Natural killer cell (primary cell): ENCODE results near the gene GALNTL6. TPM values are rescaled to one million over a fixed set of nuclear protein-coding genes. Genes with fewer than 3 reads are reported as not detected.

ENCODE experiments used
- ATAC-seq, 3 donors: fragments of 150-1000 bp in 2 of 3; fragments of 200-7000 bp in 1 of 3; cut with Tn5 transposase; 1 replicate in 1 of 3; 2 replicates in 2 of 3; pipeline ENCODE4 v1.10.0; 2021; ENCODE audit warnings: mild to moderate bottlenecking in 2 of 3, moderate library complexity in 2 of 3
- DNase-seq, 2 donors: peaks; one replicate each; pipeline versions ENCODE4 v3.0.0 to v3.0.0-alpha.2; 2013 to 2021; ENCODE audit warnings: mixed read lengths in 1 of 2
- H3K27ac ChIP-seq: one replicate; pipeline ENCODE4 v1.5.1; 2013; ENCODE audit warnings: mild to moderate bottlenecking, low read length
- H3K27me3 ChIP-seq: one replicate; pipeline ENCODE4 v1.6.1; 2013; ENCODE audit warnings: low read length; ENCODE audit not compliant: control insufficient read depth, insufficient read depth
- H3K36me3 ChIP-seq: one replicate; pipeline ENCODE4 v1.6.1; 2013; ENCODE audit warnings: low read length; ENCODE audit not compliant: control insufficient read depth, insufficient read depth
- H3K4me1 ChIP-seq: one replicate; pipeline ENCODE4 v1.6.1; 2013; ENCODE audit warnings: low read length; ENCODE audit not compliant: control insufficient read depth, insufficient read depth
- H3K4me3 ChIP-seq: one replicate; pipeline ENCODE4 v1.5.1; 2013; ENCODE audit warnings: low read length
- H3K9me3 ChIP-seq: one replicate; pipeline ENCODE4 v1.6.1; 2013; ENCODE audit warnings: low read length; ENCODE audit not compliant: control insufficient read depth, insufficient read depth
- H3K27ac Mint-ChIP-seq, 2 donors: one replicate each; pipeline ENCODE4 v1.8.0; 2022; ENCODE audit warnings: mild to moderate bottlenecking in 2 of 2, mixed read lengths in 2 of 2, moderate library complexity in 1 of 2
- H3K27me3 Mint-ChIP-seq, 2 donors: one replicate each; pipeline ENCODE4 v1.8.0; 2022; ENCODE audit warnings: low read depth in 2 of 2, mixed read lengths in 2 of 2
- H3K36me3 Mint-ChIP-seq: one replicate; pipeline ENCODE4 v1.8.0; 2022; ENCODE audit warnings: mixed read lengths
- H3K4me1 Mint-ChIP-seq, 2 donors: one replicate each; pipeline ENCODE4 v1.8.0; 2022; ENCODE audit warnings: mixed read lengths in 2 of 2
- H3K4me3 Mint-ChIP-seq: one replicate; pipeline ENCODE4 v1.8.0; 2022; ENCODE audit warnings: mild to moderate bottlenecking, moderate library complexity, mixed read lengths
- H3K9me3 Mint-ChIP-seq, 2 donors: one replicate each; pipeline ENCODE4 v1.8.0; 2022; ENCODE audit warnings: mixed read lengths in 2 of 2
- CTCF ChIP-seq: fragments of 200-600 bp; IDR thresholded peaks from one replicate; pipeline ENCODE4 v1.8.0; 2022; ENCODE audit warnings: antibody characterized with exemption
- WGBS: methylation state at CpG from one replicate; pipeline ENCODE4 v1.1.7; 2013; ENCODE audit warnings: missing lambda C conversion rate; ENCODE audit not compliant: insufficient coverage; 5-methylcytosine and 5-hydroxymethylcytosine counted together
- intact Hi-C: fragments of 100-400 bp; cut with micrococcal nuclease; formaldehyde crosslinking; loops from one replicate; pipeline ENCODE4 v1.14.2; 2022
- total RNA-seq, 4 donors: library from RNA; stranded (reverse); fragments of 120-200 nt in 1 of 4; gene quantifications; one replicate each; pipeline versions ENCODE4 v1.2.3 to v1.2.4, GENCODE V29; 2013 to 2022

Gene GALNTL6
- total RNA-seq, 3 donors from 2014 or later (not counting 1 experiment from before 2014, with no cell fraction given): not detected

- Mint-ChIP-seq H3K27me3 (no peaks in the 10 kb centered on the region), H3K27ac (no peak overlapping the region), H3K4me3 (no peak overlapping the region), H3K4me1 (no peaks in the 10 kb centered on the region), H3K9me3 (peaks cover 5 to 7% of the 10 kb centered on the region in 2 donors), H3K36me3 (no peaks in the 10 kb centered on the region)
- H3K36me3 ChIP-seq: no peaks in the 10 kb centered on the region
- H3K27me3 ChIP-seq: no peaks in the 10 kb centered on the region
- no peaks in the 10 kb centered on the region for H3K9me3 ChIP-seq
- intact Hi-C loops: no loop called here
- no peak for DNase-seq
- H3K4me3 ChIP-seq: no peak overlapping the region
- no peak overlapping the region for H3K27ac ChIP-seq
- no peak for ATAC-seq
- no peaks in the 10 kb centered on the region for H3K4me1 ChIP-seq
- WGBS: no CpG with 5 or more reads among the region's 2 CpGs
- TF ChIP-seq CTCF: no peak
These were observed 327.8 kb downstream of the GALNTL6 start for GRCh38 chr4:172141025-172141424.

- H3K27ac Mint-ChIP-seq: no peak overlapping the region
- Histone ChIP-seq H3K9me3 (no peaks in the 10 kb centered on the region), H3K27me3 (no peaks in the 10 kb centered on the region), H3K4me3 (no peak overlapping the region), H3K4me1 (no peaks in the 10 kb centered on the region), H3K27ac (no peak overlapping the region), H3K36me3 (no peaks in the 10 kb centered on the region)
- no peaks in the 10 kb centered on the region for H3K36me3 Mint-ChIP-seq
- no peak overlapping the region for H3K4me3 Mint-ChIP-seq
- 53% methylated on average over 2 of the region's 2 CpGs for WGBS
- ATAC-seq (no peak), DNase-seq (no peak)
- no peak for TF ChIP-seq CTCF
- no peaks in the 10 kb centered on the region for H3K4me1 Mint-ChIP-seq
- no peaks in the 10 kb centered on the region for H3K27me3 Mint-ChIP-seq
- peaks cover 5 to 6% of the 10 kb centered on the region in 2 donors for H3K9me3 Mint-ChIP-seq
- intact Hi-C loops: no loop called here
These were observed 329.1 kb downstream of the GALNTL6 start for GRCh38 chr4:172142281-172142741.

GRCh38 chr4:172143605-172144314 lies 330.6 kb downstream of the GALNTL6 start:
- TF ChIP-seq CTCF: no peak
- Mint-ChIP-seq H3K36me3 (no peaks in the 10 kb centered on the region), H3K27ac (no peak overlapping the region), H3K4me3 (no peak overlapping the region), H3K27me3 (no peaks in the 10 kb centered on the region), H3K9me3 (peaks cover 4 to 5% of the 10 kb centered on the region in 2 donors), H3K4me1 (no peaks in the 10 kb centered on the region)
- WGBS: no CpG with 5 or more reads among the region's 3 CpGs
- H3K36me3 ChIP-seq: no peaks in the 10 kb centered on the region
- ATAC-seq (no peak), DNase-seq (no peak)
- H3K27ac ChIP-seq: no peak overlapping the region
- H3K27me3 ChIP-seq: no peaks in the 10 kb centered on the region
- intact Hi-C loops: no loop called here
- no peaks in the 10 kb centered on the region for H3K4me1 ChIP-seq
- H3K4me3 ChIP-seq: no peak overlapping the region
- no peaks in the 10 kb centered on the region for H3K9me3 ChIP-seq

- H3K4me3 ChIP-seq: no peak overlapping the region
- 20% methylated on average over 1 of the region's 2 CpGs for WGBS
- ATAC-seq (no peak), DNase-seq (no peak)
- no peak overlapping the region for H3K27ac ChIP-seq
- TF ChIP-seq CTCF: no peak
- no peaks in the 10 kb centered on the region for H3K36me3 ChIP-seq
- H3K27ac Mint-ChIP-seq: no peak overlapping the region
- H3K9me3 Mint-ChIP-seq: peaks cover 9 to 14% of the 10 kb centered on the region in 2 donors
- no peaks in the 10 kb centered on the region for H3K36me3 Mint-ChIP-seq
- no peaks in the 10 kb centered on the region for H3K4me1 ChIP-seq
- intact Hi-C loops: no loop called here
- H3K27me3 ChIP-seq: no peaks in the 10 kb centered on the region
- H3K4me3 Mint-ChIP-seq: no peak overlapping the region
- H3K4me1 Mint-ChIP-seq: no peaks in the 10 kb centered on the region
- H3K27me3 Mint-ChIP-seq: no peaks in the 10 kb centered on the region
- no peaks in the 10 kb centered on the region for H3K9me3 ChIP-seq
These were observed 334.5 kb downstream of the GALNTL6 start for GRCh38 chr4:172147687-172148086.
